BLaER1 (cell line): ENCODE results near the gene RAP1A.

ENCODE experiments used
- H3K27ac ChIP-seq: shearing (Covaris generic); formaldehyde crosslinking; 2 replicates; pipeline ENCODE4 v1.8.1; 2022
- H3K27me3 ChIP-seq: shearing (Covaris generic); formaldehyde crosslinking; 2 replicates; pipeline ENCODE4 v1.8.1; 2022
- H3K36me3 ChIP-seq: shearing (Covaris generic); formaldehyde crosslinking; 2 replicates; pipeline ENCODE4 v1.8.1; 2022
- H3K4me1 ChIP-seq: shearing (Covaris generic); formaldehyde crosslinking; 2 replicates; pipeline ENCODE4 v1.8.1; 2022
- H3K4me2 ChIP-seq: shearing (Covaris generic); formaldehyde crosslinking; 2 replicates; pipeline ENCODE4 v1.8.1; 2022
- H3K4me3 ChIP-seq: shearing (Covaris generic); formaldehyde crosslinking; 2 replicates; pipeline ENCODE4 v1.8.1; 2022
- H3K9ac ChIP-seq: shearing (Covaris generic); formaldehyde crosslinking; 2 replicates; pipeline ENCODE4 v1.8.1; 2022
- H3K9me3 ChIP-seq: shearing (Covaris generic); formaldehyde crosslinking; 2 replicates; pipeline ENCODE4 v1.8.1; 2022
- H4K20me1 ChIP-seq: shearing (Covaris generic); formaldehyde crosslinking; 2 replicates; pipeline ENCODE4 v1.8.1; 2022
- Cebpa-rat ChIP-seq: shearing (Covaris generic); IDR thresholded peaks from 2 replicates; pipeline ENCODE4 v1.8.1; 2022

Gene RAP1A

DNA sequence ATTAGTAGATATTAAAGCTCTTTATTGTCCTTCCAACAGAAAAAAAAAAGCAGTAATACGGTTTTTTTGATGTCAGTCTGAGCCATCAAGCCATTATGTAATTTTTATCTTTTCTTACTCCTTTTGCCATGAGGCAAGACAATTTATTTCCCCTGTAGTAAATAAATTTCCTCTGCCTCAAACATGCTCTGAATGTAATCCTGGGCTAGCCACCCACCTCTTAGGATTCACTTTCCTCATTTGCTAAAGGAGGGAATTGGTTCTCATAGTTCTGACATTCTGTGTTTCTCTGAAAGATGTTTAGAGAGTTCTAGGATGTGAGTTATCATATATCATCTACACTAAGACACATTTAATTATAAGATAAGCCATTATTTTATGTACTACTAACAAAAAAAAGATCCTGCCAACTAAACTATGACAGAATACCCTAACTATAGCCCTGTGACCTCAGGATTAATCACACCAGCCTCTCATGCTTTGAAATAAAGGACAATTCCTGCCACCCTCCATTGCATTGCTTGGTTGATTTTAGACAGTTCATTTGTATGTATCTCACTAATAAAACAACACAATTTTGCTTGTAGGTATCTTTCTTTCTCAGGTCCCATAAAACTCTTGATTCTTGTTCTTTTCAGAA is 34.0 kb upstream of the RAP1A start:
- H3K9ac ChIP-seq: no peak overlapping the region
- H4K20me1 ChIP-seq: no peaks in the 10 kb centered on the region
- H3K27me3 ChIP-seq: no peaks in the 10 kb centered on the region
- H3K9me3 ChIP-seq: no peaks in the 10 kb centered on the region
- no peaks in the 10 kb centered on the region for H3K4me1 ChIP-seq
- no peaks in the 10 kb centered on the region for H3K36me3 ChIP-seq
- H3K27ac ChIP-seq: no peak overlapping the region
- H3K4me2 ChIP-seq: no peak overlapping the region
- H3K4me3 ChIP-seq: no peak overlapping the region
- no peak for TF ChIP-seq Cebpa-rat

DNA sequence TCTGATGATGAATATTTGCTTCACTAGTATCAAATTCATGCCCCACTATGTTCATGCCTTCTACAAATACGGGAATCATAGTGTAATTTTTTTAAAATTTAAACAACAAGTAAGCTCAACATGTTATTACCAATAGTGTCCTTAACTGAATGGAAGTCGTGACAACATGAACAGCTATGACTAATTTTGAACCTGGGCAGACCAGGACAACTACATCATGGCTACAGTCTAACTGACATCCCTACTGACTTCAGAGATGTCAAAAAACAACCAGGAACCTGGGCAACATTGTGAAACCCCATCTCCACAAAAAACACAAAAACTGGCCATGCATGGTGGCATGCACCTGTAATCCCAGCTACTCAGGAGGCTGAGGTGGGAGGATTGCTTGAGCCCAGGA is 33.5 kb upstream of the RAP1A start:
- TF ChIP-seq Cebpa-rat: no peak
- Histone ChIP-seq H3K27me3 (no peaks in the 10 kb centered on the region), H3K27ac (no peak overlapping the region), H3K36me3 (no peaks in the 10 kb centered on the region), H3K4me3 (no peak overlapping the region), H3K9me3 (no peaks in the 10 kb centered on the region), H3K4me2 (no peak overlapping the region), H4K20me1 (no peaks in the 10 kb centered on the region), H3K9ac (no peak overlapping the region), H3K4me1 (no peaks in the 10 kb centered on the region)

DNA sequence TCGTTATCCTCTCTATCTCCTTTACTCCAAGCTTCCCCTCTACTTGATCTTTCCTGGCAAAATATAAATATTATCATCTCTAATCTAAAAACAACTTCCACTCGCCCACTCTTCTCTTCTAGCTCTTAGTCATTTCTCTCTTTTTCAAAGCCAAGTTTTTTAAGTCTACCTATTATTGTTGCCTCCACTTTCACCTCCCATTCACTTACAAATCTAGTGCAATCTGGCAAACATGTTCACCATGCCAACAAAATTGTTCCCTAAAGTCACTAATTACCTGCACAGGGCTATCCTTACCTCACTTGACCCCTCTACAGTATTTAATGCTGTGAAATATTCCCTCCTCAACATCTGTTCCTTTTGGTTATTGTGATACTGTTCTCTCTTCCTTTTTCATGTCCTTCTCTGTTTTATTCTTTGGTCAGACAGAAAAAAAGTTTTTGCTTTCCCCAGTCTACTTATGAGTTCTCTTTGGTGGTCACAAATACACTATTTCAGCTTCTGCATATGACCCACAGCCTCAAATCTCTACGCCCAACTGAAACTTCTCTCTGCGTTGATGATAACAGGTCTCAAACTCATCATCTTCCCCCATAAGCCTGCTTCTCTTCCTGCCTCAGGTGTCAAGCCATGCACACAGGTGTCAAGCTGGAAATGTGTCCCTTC is 31.9 kb upstream of the RAP1A start:
- Histone ChIP-seq H3K4me2 (no peak overlapping the region), H3K27me3 (no peaks in the 10 kb centered on the region), H3K9ac (no peak overlapping the region), H3K4me1 (peaks cover 4% of the 10 kb centered on the region), H3K9me3 (no peaks in the 10 kb centered on the region), H3K36me3 (no peaks in the 10 kb centered on the region), H3K27ac (no peak overlapping the region), H4K20me1 (no peaks in the 10 kb centered on the region), H3K4me3 (no peak overlapping the region)
- TF ChIP-seq Cebpa-rat: no peak

DNA sequence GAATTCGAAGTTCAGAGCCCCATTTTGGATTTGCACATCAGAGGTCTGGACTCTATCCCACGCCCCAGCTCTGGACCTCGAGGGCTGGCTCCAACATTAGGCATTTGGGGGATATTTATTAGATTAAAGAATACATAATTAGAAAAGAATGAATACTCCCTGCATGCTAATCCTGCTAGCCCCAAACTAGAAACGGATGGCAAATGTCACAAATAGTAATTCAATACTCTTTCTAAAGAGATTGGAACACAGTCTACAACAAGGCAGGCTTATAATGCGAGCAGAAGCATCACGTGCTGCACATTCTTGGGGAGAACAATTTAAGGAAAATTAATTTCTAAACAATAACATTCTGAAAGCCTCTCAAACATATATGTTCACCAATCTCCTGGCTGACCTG is 27.7 kb upstream of the RAP1A start:
- H3K4me2 ChIP-seq: no peak overlapping the region
- H3K36me3 ChIP-seq: no peaks in the 10 kb centered on the region
- H4K20me1 ChIP-seq: no peaks in the 10 kb centered on the region
- no peak overlapping the region for H3K4me3 ChIP-seq
- no peak for TF ChIP-seq Cebpa-rat
- no peaks in the 10 kb centered on the region for H3K27me3 ChIP-seq
- H3K9ac ChIP-seq: no peak overlapping the region
- H3K27ac ChIP-seq: no peak overlapping the region
- H3K9me3 ChIP-seq: peaks cover 7% of the 10 kb centered on the region
- peaks cover 23% of the 10 kb centered on the region for H3K4me1 ChIP-seq

DNA sequence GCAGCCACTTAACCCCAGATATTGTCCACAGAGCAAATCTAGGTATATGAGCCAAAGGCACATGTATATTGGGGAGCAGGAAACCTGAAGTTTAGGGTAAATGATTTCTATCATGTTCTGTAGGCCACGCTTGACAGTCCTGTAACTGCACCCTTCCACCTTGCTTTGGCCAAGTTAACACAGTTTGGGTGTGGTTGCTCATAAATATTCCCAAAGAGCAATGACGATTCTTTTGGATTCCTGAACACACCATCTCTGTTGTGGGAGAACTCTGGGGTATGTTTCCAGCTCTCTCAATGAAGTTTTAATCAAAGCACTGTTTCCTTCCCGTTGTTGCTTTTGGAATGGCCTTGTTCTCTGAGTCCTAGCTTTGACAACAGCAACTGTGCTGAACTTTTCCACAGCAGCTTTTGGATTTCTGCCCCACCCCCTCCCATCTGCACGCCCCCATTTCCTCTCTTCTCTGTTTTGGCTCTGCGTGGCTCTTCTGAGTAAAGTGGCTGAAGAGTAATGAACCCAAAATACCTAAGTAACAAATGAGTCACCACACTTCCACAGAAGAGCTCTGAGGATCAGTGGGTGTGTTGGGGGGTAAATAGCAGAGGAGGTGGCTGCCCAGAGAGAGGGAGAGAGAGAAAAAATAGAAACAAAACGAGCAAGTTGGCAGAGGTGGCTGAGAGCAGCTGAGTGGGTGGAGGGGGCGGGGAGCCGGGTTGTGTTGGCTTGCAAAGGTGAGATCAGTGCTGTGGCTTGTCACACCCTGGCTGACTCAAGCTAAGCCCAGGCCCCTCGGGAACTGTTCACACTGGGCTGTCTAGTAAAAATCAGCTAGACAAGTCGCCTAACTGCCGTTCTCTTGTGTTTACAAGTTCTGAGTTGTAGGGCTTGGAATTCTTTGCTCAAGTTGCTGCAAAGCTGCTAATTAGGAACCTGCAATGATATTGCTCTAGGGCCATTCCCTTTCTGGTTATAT is 26.9 kb upstream of the RAP1A start:
- H3K4me2 ChIP-seq: peak overlapping the region; percentile 72
- peaks cover 23% of the 10 kb centered on the region for H3K4me1 ChIP-seq
- H3K9ac ChIP-seq: 0 out of 2 replicates have a peak overlapping the region, but pooled peaks have one; percentile 8
- H3K27me3 ChIP-seq: no peaks in the 10 kb centered on the region
- no peak overlapping the region for H3K27ac ChIP-seq
- no peak for TF ChIP-seq Cebpa-rat
- no peak overlapping the region for H3K4me3 ChIP-seq
- no peaks in the 10 kb centered on the region for H3K36me3 ChIP-seq
- peaks cover 7% of the 10 kb centered on the region for H3K9me3 ChIP-seq
- H4K20me1 ChIP-seq: no peaks in the 10 kb centered on the region

DNA sequence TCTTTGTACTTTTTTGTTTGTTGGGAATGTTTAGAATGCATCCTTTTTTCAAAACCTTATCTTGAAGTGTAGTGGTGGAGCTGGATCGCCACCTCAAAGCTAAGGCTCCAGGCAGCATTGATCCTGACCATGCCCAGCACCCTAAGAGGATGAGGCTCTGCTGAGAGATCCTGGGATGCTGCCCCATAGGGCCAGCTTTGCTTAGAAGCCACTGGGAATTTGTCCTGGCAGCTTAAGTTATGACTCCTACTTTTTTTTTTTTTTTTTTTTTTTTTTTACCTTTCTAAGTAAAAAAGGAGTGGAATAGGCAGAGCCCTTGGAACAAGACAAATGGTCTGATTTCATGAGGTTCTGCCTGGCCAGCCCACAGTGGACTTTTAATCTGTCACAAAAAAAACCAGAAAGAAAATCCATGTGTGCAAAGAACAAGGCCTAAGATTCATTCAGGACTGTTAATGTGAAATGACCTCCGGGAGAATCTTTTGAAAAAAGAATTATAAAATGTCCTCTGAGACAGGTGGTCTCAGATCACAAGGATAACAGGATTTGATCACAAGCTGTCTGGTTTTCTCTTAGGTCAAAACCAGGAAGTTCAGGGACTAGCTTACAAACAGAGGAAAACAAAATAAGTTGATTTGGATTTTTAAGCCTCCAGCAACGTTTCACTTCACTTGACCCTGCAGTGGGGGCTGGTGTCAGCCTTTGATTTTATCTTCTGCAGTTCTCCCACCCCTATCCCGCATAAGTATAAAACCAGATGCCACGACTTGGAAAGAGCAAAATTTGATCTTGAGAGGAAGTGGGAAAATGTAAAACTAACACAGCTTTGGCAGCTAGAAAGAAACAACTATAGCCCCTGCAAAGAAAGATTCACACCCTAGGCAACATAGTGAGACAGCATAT is 25.9 kb upstream of the RAP1A start:
- Histone ChIP-seq H3K4me3 (no peak overlapping the region), H3K4me2 (peak overlapping the region; percentile 72)

DNA sequence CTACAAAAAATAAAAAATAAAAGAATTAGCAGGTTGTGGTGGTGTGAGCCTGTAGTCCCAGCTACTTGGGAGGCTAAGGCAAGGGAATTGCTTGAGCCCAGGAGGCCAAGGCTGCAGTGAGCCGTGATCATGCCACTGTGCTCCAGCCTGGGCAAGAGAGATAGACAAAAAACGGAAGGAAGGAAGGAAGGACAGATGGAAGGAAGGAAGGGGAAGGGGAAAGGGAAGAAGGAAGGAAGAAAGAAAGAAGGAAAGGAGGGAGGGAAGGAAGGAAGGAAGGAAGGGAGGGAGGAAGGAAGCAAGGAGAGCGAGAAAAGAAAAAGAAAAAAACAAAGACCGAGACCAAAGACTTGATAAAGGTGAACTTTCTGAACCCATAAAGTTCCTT is 25.3 kb upstream of the RAP1A start:
- H3K4me1 ChIP-seq: peaks cover 23% of the 10 kb centered on the region

More for the DNA sequence above, 25.9 kb upstream of the RAP1A start:
- Histone ChIP-seq H4K20me1 (no peaks in the 10 kb centered on the region), H3K9me3 (peaks cover 7% of the 10 kb centered on the region), H3K4me1 (peaks cover 23% of the 10 kb centered on the region), H3K27ac (no peak overlapping the region), H3K36me3 (no peaks in the 10 kb centered on the region), H3K27me3 (no peaks in the 10 kb centered on the region), H3K9ac (no peak overlapping the region)
- TF ChIP-seq Cebpa-rat: no peak

DNA sequence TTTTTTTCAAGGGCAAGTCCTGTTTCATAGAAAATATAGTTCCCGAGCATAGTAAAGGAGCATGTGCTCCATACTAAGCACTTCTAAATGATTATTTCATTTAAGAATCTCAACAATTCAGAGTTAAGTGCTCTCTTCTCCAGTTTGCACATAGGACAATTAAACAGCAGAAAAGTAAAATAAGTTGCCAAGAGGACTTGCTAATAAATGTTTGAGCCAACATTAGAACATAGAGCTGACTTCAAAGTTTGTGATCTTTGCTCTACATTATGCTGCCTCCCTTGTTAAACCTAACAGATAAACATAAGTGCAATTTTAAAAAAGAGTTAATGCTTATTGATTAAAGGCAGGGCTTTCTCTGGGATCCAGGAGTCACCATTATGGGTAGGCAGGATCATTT is 23.8 kb upstream of the RAP1A start:
- H3K9ac ChIP-seq: no peak overlapping the region

More for the DNA sequence above, 25.3 kb upstream of the RAP1A start:
- no peaks in the 10 kb centered on the region for H3K27me3 ChIP-seq
- no peaks in the 10 kb centered on the region for H4K20me1 ChIP-seq
- H3K9me3 ChIP-seq: peaks cover 7% of the 10 kb centered on the region
- TF ChIP-seq Cebpa-rat: no peak
- H3K4me2 ChIP-seq: peak overlapping the region; percentile 72
- H3K9ac ChIP-seq: no peak overlapping the region
- H3K36me3 ChIP-seq: no peaks in the 10 kb centered on the region
- no peak overlapping the region for H3K27ac ChIP-seq
- H3K4me3 ChIP-seq: no peak overlapping the region

DNA sequence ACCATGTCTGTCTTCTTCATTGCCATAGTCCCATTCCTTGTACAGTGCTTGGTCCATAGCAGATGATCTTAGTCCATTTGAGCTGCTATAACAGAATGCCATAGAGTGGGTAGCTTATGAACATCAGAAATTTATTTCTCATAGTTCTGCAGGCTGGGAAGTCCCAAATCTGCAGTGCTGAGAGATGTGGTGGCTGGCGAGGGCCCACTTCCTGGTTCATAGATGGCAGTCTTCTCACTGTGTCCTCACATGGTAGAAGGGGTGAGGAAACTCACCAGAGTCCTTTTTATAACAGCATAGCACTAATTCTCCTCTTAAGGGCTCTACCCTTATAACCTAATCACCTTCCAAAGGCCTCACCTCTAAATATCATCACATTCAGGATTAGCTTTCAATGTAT is 23.1 kb upstream of the RAP1A start:
- no peak overlapping the region for H3K9ac ChIP-seq
- no peaks in the 10 kb centered on the region for H4K20me1 ChIP-seq
- TF ChIP-seq Cebpa-rat: no peak
- H3K36me3 ChIP-seq: no peaks in the 10 kb centered on the region
- H3K9me3 ChIP-seq: peaks cover 7% of the 10 kb centered on the region
- no peak overlapping the region for H3K27ac ChIP-seq
- H3K4me2 ChIP-seq: no peak overlapping the region
- no peak overlapping the region for H3K4me3 ChIP-seq
- H3K27me3 ChIP-seq: no peaks in the 10 kb centered on the region
- peaks cover 23% of the 10 kb centered on the region for H3K4me1 ChIP-seq

More for the DNA sequence above, 23.8 kb upstream of the RAP1A start:
- TF ChIP-seq Cebpa-rat: no peak
- Histone ChIP-seq H3K27ac (no peak overlapping the region), H3K9me3 (peaks cover 7% of the 10 kb centered on the region), H4K20me1 (no peaks in the 10 kb centered on the region), H3K4me3 (no peak overlapping the region), H3K27me3 (no peaks in the 10 kb centered on the region), H3K4me1 (peaks cover 23% of the 10 kb centered on the region), H3K4me2 (no peak overlapping the region), H3K36me3 (no peaks in the 10 kb centered on the region)
